Activated CD4-positive, alpha-beta T cell treated with anti-CD3 and anti-CD28 coated beads, Interleukin-2, amount 50 U/mL, for 24 hours (primary cell): ENCODE data around the gene MGMT.

Experiments used
- DNase-seq, 2 donors: peaks; one replicate each; pipeline ENCODE4 v3.0.0-alpha.2; 2020; ENCODE audit warnings: low read depth in 1 of 2, low spot score in 1 of 2

Gene MGMT

GRCh38 chr10:129541200-129541599, 74.2 kb downstream of the MGMT start:
- DNase-seq = no peak

GRCh38 chr10:129541748-129542487, 74.9 kb downstream of the MGMT start:
- no peak for DNase-seq

- DNase-seq = no peak
Observed at GRCh38 chr10:129542589-129542988, 75.5 kb downstream of the MGMT start.

GRCh38 chr10:129544205-129545202, 77.5 kb downstream of the MGMT start:
- no peak for DNase-seq

- DNase-seq = no peak
Observed at GRCh38 chr10:129545261-129545660, 78.2 kb downstream of the MGMT start.

GRCh38 chr10:129546106-129546505, 79.1 kb downstream of the MGMT start:
- DNase-seq = no peak

GRCh38 chr10:129547608-129548007, 80.6 kb downstream of the MGMT start:
- DNase-seq = no peak

- no peak for DNase-seq
Observed at GRCh38 chr10:129548600-129548999, 81.6 kb downstream of the MGMT start.

- no peak for DNase-seq
Observed at GRCh38 chr10:129550076-129550475, 83.0 kb downstream of the MGMT start.

GRCh38 chr10:129550658-129551057, 83.6 kb downstream of the MGMT start:
- DNase-seq = no peak

- no peak for DNase-seq
Observed at GRCh38 chr10:129552119-129552518, 85.1 kb downstream of the MGMT start.

- DNase-seq = no peak
Observed at GRCh38 chr10:129553928-129554327, 86.9 kb downstream of the MGMT start.

GRCh38 chr10:129556316-129556715, 89.3 kb downstream of the MGMT start:
- DNase-seq = no peak

- DNase-seq = no peak
Observed at GRCh38 chr10:129560361-129560760, 93.3 kb downstream of the MGMT start.

- no peak for DNase-seq
Observed at GRCh38 chr10:129562487-129562886, 95.4 kb downstream of the MGMT start.

GRCh38 chr10:129564923-129565322, 97.9 kb downstream of the MGMT start:
- no peak for DNase-seq

- no peak for DNase-seq
Observed at GRCh38 chr10:129568583-129569344, 101.7 kb downstream of the MGMT start.

GRCh38 chr10:129570185-129570584, 103.1 kb downstream of the MGMT start:
- no peak for DNase-seq

- DNase-seq = no peak
Observed at GRCh38 chr10:129579228-129579627, 112.2 kb downstream of the MGMT start.

- no peak for DNase-seq
Observed at GRCh38 chr10:129580010-129580409, 113.0 kb downstream of the MGMT start.

GRCh38 chr10:129580901-129581300, 113.9 kb downstream of the MGMT start:
- DNase-seq = no peak
